ENCODE results near the gene MRPL53. TPM values are rescaled to one million over a fixed set of nuclear protein-coding genes. Genes with fewer than 3 reads are reported as not detected.

The MRPL53 gene
- total RNA-seq, 1 experiment from 2014 or later: 65.4 TPM

DNA sequence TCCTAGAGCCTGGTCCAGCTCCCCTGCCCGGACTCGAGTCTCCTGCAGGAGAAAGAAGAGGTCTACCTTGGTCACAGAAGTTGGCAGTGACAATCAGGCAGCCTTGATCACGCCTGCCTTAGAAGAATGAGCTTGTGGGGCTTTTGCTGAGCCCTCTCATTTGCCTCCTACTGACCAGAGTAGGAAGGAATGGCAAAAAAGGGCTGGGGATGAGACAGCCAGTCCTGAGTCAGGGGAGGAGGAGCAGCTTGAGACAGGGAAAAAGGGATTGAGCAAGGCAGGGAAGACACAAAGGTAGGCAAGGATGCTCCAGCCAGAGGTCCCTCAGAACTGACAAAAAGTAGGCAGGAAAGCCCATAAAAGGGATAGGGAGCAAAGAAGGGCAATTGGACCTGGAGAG, 44.9 kb downstream of the MRPL53 start:
- H3K4me1 ChIP-seq (ENCODE audit: control insufficient read depth in 1 of 2, insufficient read depth in 2 of 2, low read length in 2 of 2): peaks cover 0 to 15% of the 10 kb centered on the region in 2 experiments; a peak in 2 of 4 replicates
- ChIA-PET CTCF (no interaction called here), POLR2A (interaction anchor here (1.6 kb wide), 1 partner anchor 13 kb away, joined by 3 read pairs; no protein-coding TSS in a partner anchor), RAD21 (ENCODE audit: low non-redundant PET in 1 of 2, low total read pairs in 2 of 2, uncharacterized antibody in 2 of 2, unreplicated experiment in 2 of 2) (no interaction called here)
- no peaks in the 10 kb centered on the region for H3K27me3 ChIP-seq (ENCODE audit: insufficient read depth, low read length)
- intact Hi-C loops (cut with micrococcal nuclease): no loop called here
- H3K79me2 ChIP-seq (ENCODE audit: insufficient read depth, low read length): peaks cover 13% of the 10 kb centered on the region
- DNase-seq (ENCODE audit: low read depth, low spot score) (no peak), ATAC-seq (no peak)
- TF ChIP-seq MAX (IDR thresholded peaks at IDR 0.05) (no peak), POLR2A (IDR thresholded peaks at IDR 0.05; ENCODE audit: borderline replicate concordance, extremely low read depth, insufficient read depth, insufficient read length) (no peak), ZFX (IDR thresholded peaks at IDR 0.05) (no peak), EZH2phosphoT487 (IDR thresholded peaks at IDR 0.05; ENCODE audit: borderline replicate concordance) (no peak), FOSL1 (IDR thresholded peaks at IDR 0.05; ENCODE audit: low read depth) (no peak), ZNF274 (IDR thresholded peaks at IDR 0.05; ENCODE audit: low read depth, low read length) (no peak), POLR2AphosphoS5 (IDR thresholded peaks at IDR 0.05; ENCODE audit: low read depth, low read length) (no peak), SIN3A (IDR thresholded peaks at IDR 0.05; ENCODE audit: low read depth) (no peak), YY1 (IDR thresholded peaks at IDR 0.05; ENCODE audit: extremely low read depth, insufficient replicate concordance, low read depth, low read length) (no peak), RAD21 (IDR thresholded peaks at IDR 0.05; ENCODE audit: low read depth) (no peak), EZH2 (IDR thresholded peaks at IDR 0.05) (no peak), TCF7L2 (IDR thresholded peaks at IDR 0.05; ENCODE audit: borderline replicate concordance, extremely low read depth, insufficient read depth, insufficient read length) (no peak), SRF (IDR thresholded peaks at IDR 0.05; ENCODE audit: low read depth) (no peak), SP1 (IDR thresholded peaks at IDR 0.05; ENCODE audit: low read depth) (no peak), ATF3 (IDR thresholded peaks at IDR 0.05) (no peak), CBX3 (IDR thresholded peaks at IDR 0.05; ENCODE audit: low read depth) (no peak)
- TF ChIP-seq, protein P1, sequence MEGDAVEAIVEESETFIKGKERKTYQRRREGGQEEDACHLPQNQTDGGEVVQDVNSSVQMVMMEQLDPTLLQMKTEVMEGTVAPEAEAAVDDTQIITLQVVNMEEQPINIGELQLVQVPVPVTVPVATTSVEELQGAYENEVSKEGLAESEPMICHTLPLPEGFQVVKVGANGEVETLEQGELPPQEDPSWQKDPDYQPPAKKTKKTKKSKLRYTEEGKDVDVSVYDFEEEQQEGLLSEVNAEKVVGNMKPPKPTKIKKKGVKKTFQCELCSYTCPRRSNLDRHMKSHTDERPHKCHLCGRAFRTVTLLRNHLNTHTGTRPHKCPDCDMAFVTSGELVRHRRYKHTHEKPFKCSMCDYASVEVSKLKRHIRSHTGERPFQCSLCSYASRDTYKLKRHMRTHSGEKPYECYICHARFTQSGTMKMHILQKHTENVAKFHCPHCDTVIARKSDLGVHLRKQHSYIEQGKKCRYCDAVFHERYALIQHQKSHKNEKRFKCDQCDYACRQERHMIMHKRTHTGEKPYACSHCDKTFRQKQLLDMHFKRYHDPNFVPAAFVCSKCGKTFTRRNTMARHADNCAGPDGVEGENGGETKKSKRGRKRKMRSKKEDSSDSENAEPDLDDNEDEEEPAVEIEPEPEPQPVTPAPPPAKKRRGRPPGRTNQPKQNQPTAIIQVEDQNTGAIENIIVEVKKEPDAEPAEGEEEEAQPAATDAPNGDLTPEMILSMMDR (IDR thresholded peaks at IDR 0.05 in 2 of 3, conservative IDR thresholded peaks at IDR 0.05 in 1 of 3; ENCODE audit: borderline replicate concordance in 1 of 3, insufficient read depth in 1 of 3, low read depth in 2 of 3, low read length in 2 of 3): no peak
- TF ChIP-seq, protein P2, sequence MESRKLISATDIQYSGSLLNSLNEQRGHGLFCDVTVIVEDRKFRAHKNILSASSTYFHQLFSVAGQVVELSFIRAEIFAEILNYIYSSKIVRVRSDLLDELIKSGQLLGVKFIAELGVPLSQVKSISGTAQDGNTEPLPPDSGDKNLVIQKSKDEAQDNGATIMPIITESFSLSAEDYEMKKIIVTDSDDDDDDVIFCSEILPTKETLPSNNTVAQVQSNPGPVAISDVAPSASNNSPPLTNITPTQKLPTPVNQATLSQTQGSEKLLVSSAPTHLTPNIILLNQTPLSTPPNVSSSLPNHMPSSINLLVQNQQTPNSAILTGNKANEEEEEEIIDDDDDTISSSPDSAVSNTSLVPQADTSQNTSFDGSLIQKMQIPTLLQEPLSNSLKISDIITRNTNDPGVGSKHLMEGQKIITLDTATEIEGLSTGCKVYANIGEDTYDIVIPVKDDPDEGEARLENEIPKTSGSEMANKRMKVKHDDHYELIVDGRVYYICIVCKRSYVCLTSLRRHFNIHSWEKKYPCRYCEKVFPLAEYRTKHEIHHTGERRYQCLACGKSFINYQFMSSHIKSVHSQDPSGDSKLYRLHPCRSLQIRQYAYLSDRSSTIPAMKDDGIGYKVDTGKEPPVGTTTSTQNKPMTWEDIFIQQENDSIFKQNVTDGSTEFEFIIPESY (IDR thresholded peaks at IDR 0.05; ENCODE audit: extremely low read depth, insufficient replicate concordance, low read length): no peak
- H3K9ac ChIP-seq (ENCODE audit: low read length): no peak overlapping the region
- H2AFZ ChIP-seq (ENCODE audit: low read depth, low read length, poor library complexity, severe bottlenecking): no peak overlapping the region
- H3K36me3 ChIP-seq (ENCODE audit: control insufficient read depth in 1 of 2, insufficient read depth in 2 of 2, low read length in 2 of 2): peaks cover 43 to 59% of the 10 kb centered on the region in 2 experiments
- BruUV-seq (replicated peaks): no TSS peak
- no peak overlapping the region for H3K4me2 ChIP-seq (ENCODE audit: low read length)
- no peaks in the 10 kb centered on the region for H3K9me2 ChIP-seq (ENCODE audit: insufficient read depth)
- H4K20me1 ChIP-seq (ENCODE audit: insufficient read depth): no peaks in the 10 kb centered on the region
- H3K27ac ChIP-seq (ENCODE audit: low read depth, low read length): no peak overlapping the region
- H3K4me3 ChIP-seq (replicated peaks in 1 of 2; ENCODE audit: low read depth in 1 of 2, low read length in 2 of 2): no peak overlapping the region
- H3K9me3 ChIP-seq (ENCODE audit: control insufficient read depth in 1 of 2, insufficient read depth in 1 of 2, low read depth in 1 of 2, low read length in 2 of 2): no peaks in the 10 kb centered on the region
